Cardiac muscle cell (in vitro differentiated cells and primary cell): ENCODE measurements around the gene BAIAP2. TPM values are rescaled to one million over a fixed set of nuclear protein-coding genes. Genes with fewer than 3 reads are reported as not detected.

ENCODE experiments used
- DNase-seq, 2 donors: peaks; one replicate each; pipeline versions ENCODE4 v3.0.0 to v3.0.0-alpha.2; 2010 to 2017; ENCODE audit warnings: low read depth in 1 of 2, low spot score in 1 of 2
- H3K27ac ChIP-seq: fragments of 200-600 bp; sonication (generic); 2 replicates; pipeline ENCODE4 v1.5.1; 2016
- H3K27me3 ChIP-seq: fragments of 200-600 bp; sonication (generic); 2 replicates; pipeline ENCODE4 v1.6.0; 2016; ENCODE audit warnings: control low read depth
- H3K36me3 ChIP-seq: fragments of 200-600 bp; sonication (generic); 2 replicates; pipeline ENCODE4 v1.5.1; 2016; ENCODE audit warnings: control low read depth
- H3K4me1 ChIP-seq: fragments of 200-600 bp; sonication (generic); 2 replicates; pipeline ENCODE4 v1.8.1; 2017; ENCODE audit warnings: low read depth, mild to moderate bottlenecking, mixed run types
- H3K4me3 ChIP-seq: fragments of 200-600 bp; sonication (generic); 2 replicates; pipeline ENCODE4 v1.5.1; 2016; ENCODE audit warnings: mild to moderate bottlenecking
- H3K9me3 ChIP-seq: fragments of 200-600 bp; sonication (generic); 2 replicates; pipeline ENCODE4 v1.5.1; 2017; ENCODE audit warnings: low read depth, mild to moderate bottlenecking, control low read depth
- polyA plus RNA-seq: library from polyadenylated mRNA; unstranded; fragments of >200 nt; fragmentation: Nextera tagmentation; extraction: Ambion mirVana; gene quantifications from 2 replicates; pipeline ENCODE4 v1.2.1, GENCODE V29; 2016
- total RNA-seq: library from RNA; depleted of rRNA; stranded (reverse); fragments of >200 nt; gene quantifications from 2 replicates; pipeline ENCODE4 v1.2.3, GENCODE V29; 2016
- TF ChIP-seq, protein P1 (sequence below): IDR thresholded peaks from 2 replicates; pipeline ENCODE4 v1.5.1; 2012; ENCODE audit warnings: low read depth, mild to moderate bottlenecking, low read length

BAIAP2 gene
- total and polyA plus RNA-seq, 2 experiments from 2014 or later: 22.5 to 24.9 TPM

DNA sequence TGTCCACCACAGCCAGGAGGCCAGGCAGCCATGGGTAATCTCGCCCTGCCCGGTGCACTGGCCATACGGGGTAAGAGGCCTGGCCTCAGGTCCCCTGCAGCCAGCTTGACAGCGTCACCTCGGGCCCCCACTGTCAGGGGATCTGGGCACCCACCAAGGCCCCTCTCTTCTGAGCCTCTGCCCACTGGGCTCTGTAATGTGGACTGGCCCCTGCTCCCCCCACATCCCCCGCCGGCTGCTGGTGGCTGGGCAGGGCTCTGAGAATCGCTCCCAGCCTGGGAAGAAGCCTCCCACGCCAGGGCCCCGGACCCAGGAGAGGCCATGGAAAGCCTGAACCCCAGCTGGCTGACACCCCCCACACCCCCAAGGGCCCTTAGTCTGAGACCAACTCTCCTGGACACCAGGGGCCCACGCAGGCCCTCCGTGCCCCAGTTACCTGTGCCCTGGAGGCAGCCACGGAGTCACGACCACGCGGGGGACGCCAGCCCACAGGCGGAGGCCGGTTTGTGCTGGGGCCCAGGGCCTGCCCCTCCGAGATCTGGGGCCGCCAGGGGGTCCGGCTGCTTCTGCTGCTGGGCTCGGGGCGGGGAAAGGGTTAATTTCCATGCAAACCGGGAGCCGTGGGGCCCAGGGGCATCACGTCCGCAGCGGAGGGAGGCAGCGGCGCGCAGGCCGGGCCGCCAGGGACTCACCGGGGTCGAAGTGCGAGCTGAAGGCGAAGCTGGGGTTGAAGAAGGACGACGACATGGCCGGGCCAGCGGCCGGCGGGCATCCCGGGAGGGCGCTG, 130.5 kb downstream of the BAIAP2 start, which contains the start of gene PVALEF:
PVALEF (plus strand) TSS at position 262 of the 787 bp plus-strand sequence. CDS start 15,720 bp downstream, outside the sequence.
- H3K36me3 ChIP-seq: no peaks in the 10 kb centered on the region
- peak in 1 of 2 donors; percentile 76 for DNase-seq
- TF ChIP-seq, protein P1, sequence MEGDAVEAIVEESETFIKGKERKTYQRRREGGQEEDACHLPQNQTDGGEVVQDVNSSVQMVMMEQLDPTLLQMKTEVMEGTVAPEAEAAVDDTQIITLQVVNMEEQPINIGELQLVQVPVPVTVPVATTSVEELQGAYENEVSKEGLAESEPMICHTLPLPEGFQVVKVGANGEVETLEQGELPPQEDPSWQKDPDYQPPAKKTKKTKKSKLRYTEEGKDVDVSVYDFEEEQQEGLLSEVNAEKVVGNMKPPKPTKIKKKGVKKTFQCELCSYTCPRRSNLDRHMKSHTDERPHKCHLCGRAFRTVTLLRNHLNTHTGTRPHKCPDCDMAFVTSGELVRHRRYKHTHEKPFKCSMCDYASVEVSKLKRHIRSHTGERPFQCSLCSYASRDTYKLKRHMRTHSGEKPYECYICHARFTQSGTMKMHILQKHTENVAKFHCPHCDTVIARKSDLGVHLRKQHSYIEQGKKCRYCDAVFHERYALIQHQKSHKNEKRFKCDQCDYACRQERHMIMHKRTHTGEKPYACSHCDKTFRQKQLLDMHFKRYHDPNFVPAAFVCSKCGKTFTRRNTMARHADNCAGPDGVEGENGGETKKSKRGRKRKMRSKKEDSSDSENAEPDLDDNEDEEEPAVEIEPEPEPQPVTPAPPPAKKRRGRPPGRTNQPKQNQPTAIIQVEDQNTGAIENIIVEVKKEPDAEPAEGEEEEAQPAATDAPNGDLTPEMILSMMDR: no peak
- peak within 1 kb of the TSS; percentile 63 for H3K27ac ChIP-seq
- H3K4me3 ChIP-seq: peak within 1 kb of the TSS; percentile 32
- H3K27me3 ChIP-seq: no peaks in the 10 kb centered on the region
- H3K9me3 ChIP-seq: no peaks in the 10 kb centered on the region
- H3K4me1 ChIP-seq: peaks cover 10% of the 10 kb centered on the region

DNA sequence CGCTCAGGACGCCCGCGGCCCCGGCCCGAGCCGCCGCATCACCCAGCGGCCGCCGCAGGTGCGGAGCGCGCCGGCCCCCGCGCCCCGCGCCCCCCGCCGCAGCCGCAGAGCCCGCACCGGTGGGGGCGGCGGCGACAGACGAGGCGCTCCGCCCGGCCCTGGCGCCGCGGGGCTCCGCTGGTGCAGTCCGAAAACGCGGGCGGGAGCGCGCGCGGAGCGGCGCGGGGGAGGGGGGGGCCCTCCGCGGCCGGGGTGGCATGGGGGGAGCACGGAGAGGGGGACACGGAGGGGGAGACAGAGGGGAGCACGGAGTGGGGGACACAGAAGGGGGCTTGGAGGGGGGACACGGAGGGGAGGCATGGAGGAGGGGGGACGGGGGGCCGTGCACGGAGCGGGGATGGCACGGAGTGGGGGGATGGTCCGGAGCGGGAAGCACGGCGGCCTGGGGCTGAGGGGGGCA, 131.1 kb downstream of the BAIAP2 start, which contains the start of gene AATK:
AATK (minus strand) TSS at position 189 of the 460 bp plus-strand sequence. CDS start 229 bp downstream, outside the sequence.
- H3K27ac ChIP-seq: peak within 1 kb of the TSS; percentile 63
- H3K36me3 ChIP-seq: no peaks in the 10 kb centered on the region
- H3K27me3 ChIP-seq: no peaks in the 10 kb centered on the region
- peak within 1 kb of the TSS; percentile 32 for H3K4me3 ChIP-seq
- no peaks in the 10 kb centered on the region for H3K9me3 ChIP-seq
- H3K4me1 ChIP-seq: peaks cover 10% of the 10 kb centered on the region
- TF ChIP-seq, protein P1: no peak
- DNase-seq: no peak

Other genes starting within 250 kb of the BAIAP2 start
- gene CHMP6, start 43.3 kb upstream of the BAIAP2 start, total RNA-seq: 35.5 and 41.4 TPM in 2 replicates
- gene CHMP6, start 43.3 kb upstream of the BAIAP2 start, polyA plus RNA-seq: 46.4 and 58.8 TPM in 2 replicates
- 0.67 and 0.86 TPM in 2 replicates for gene PVALEF, start 130.4 kb downstream of the BAIAP2 start, total RNA-seq
- gene PVALEF, start 130.4 kb downstream of the BAIAP2 start, polyA plus RNA-seq: 0.37 and 0.44 TPM in 2 replicates
- 13.8 and 21.9 TPM in 2 replicates for gene AATK, start 131.1 kb downstream of the BAIAP2 start, total RNA-seq
- 8.0 and 17.1 TPM in 2 replicates for gene AATK, start 131.1 kb downstream of the BAIAP2 start, polyA plus RNA-seq
- 23.2 and 37.0 TPM in 2 replicates for gene CEP131, start 187.8 kb downstream of the BAIAP2 start, total RNA-seq
- gene CEP131, start 187.8 kb downstream of the BAIAP2 start, polyA plus RNA-seq: 29.2 and 35.4 TPM in 2 replicates
- gene TEPSIN, start 203.9 kb downstream of the BAIAP2 start, total RNA-seq: 42.4 and 52.5 TPM in 2 replicates
- gene TEPSIN, start 203.9 kb downstream of the BAIAP2 start, polyA plus RNA-seq: 19.7 and 34.8 TPM in 2 replicates
- 52.3 and 67.4 TPM in 2 replicates for gene NDUFAF8, start 204.2 kb downstream of the BAIAP2 start, total RNA-seq
- 112 and 142 TPM in 2 replicates for gene NDUFAF8, start 204.2 kb downstream of the BAIAP2 start, polyA plus RNA-seq